Measurements from ENCODE around the gene MYD88. TPM values are rescaled to one million over a fixed set of nuclear protein-coding genes. Genes with fewer than 3 reads are reported as not detected.
A peak's percentile ranks its signal among the peaks of the same experiment; 100 is the strongest.

MYD88 gene
- polyA plus RNA-seq, 3 donors, result 286 to 427 (median 398) TPM

DNA sequence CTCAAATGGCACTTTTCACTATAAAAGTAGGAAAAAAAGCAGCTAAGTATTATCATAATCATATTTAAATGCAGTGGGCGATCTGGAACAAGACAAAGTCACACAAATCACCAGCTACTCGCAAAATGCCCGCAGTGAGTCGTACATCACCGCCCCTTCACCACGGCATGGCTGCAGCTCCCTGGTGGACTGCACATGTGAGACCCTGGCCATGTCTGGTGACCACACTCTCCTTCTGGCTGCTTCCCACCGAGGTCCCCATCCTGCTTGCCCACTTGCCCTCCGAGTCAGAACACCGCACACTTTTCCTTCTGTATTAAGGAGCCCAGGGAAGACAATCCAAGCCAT lies 40.1 kb upstream of the MYD88 start:
- TF ChIP-seq CTCF (IDR thresholded peaks at IDR 0.05), result no peak
- Histone ChIP-seq H3K9ac (ENCODE audit: insufficient read depth, low read length, poor library complexity, severe bottlenecking) (no peak overlapping the region), H3K79me2 (ENCODE audit: insufficient read depth, low read length) (no peaks in the 10 kb centered on the region), H3K4me2 (replicated peaks; ENCODE audit: extremely low read depth, low read length, poor library complexity, severe bottlenecking) (no peak overlapping the region), H2AFZ (ENCODE audit: insufficient read depth, low read depth, low read length, poor library complexity, severe bottlenecking) (no peak overlapping the region), H3K27me3 (ENCODE audit: control insufficient read depth in 2 of 2, insufficient read depth in 2 of 2, low read length in 2 of 2) (no peaks in the 10 kb centered on the region), H3K4me1 (ENCODE audit: control insufficient read depth in 1 of 2, insufficient read depth in 2 of 2, low read length in 2 of 2) (peaks cover 18 to 19% of the 10 kb centered on the region in 2 donors), H4K20me1 (ENCODE audit: insufficient read depth, low read length) (no peaks in the 10 kb centered on the region), H3K9me3 (replicated peaks in 1 of 2; ENCODE audit: control insufficient read depth in 1 of 2, insufficient read depth in 1 of 2, low read length in 2 of 2) (no peaks in the 10 kb centered on the region), H3K36me3 (replicated peaks in 1 of 2; ENCODE audit: control insufficient read depth in 1 of 2, insufficient read depth in 2 of 2, low read length in 2 of 2) (no peaks in the 10 kb centered on the region), H3K4me3 (replicated peaks in 1 of 3; ENCODE audit: low read depth in 2 of 3, low read length in 3 of 3) (no peak overlapping the region), H3K27ac (ENCODE audit: low read depth in 1 of 2, low read length in 2 of 2) (no peak overlapping the region)
- Mint-ChIP-seq H3K36me3 (no peaks in the 10 kb centered on the region), H3K9me3 (no peaks in the 10 kb centered on the region), H3K27ac (no peak overlapping the region), H3K4me3 (no peak overlapping the region), H3K4me1 (peaks cover 24% of the 10 kb centered on the region), H3K27me3 (ENCODE audit: low read depth in 3 of 3) (peaks cover under 1 to 7% (median 4%) of the 10 kb centered on the region in 3 donors)
- intact Hi-C loops (cut with micrococcal nuclease), result no loop called here
- DNase-seq, result peak in 1 of 3 donors; percentile 1
- WGBS (ENCODE audit: insufficient coverage), result 95% methylated on average over 8 of the region's 9 CpGs

GRCh38 chr3:38099518-38099917 lies 38.9 kb upstream of the MYD88 start:
- Histone ChIP-seq H4K20me1 (ENCODE audit: insufficient read depth, low read length) (no peaks in the 10 kb centered on the region), H3K4me3 (replicated peaks in 1 of 3; ENCODE audit: low read depth in 2 of 3, low read length in 3 of 3) (no peak overlapping the region), H3K9me3 (replicated peaks in 1 of 2; ENCODE audit: control insufficient read depth in 1 of 2, insufficient read depth in 1 of 2, low read length in 2 of 2) (no peaks in the 10 kb centered on the region), H3K4me1 (ENCODE audit: control insufficient read depth in 1 of 2, insufficient read depth in 2 of 2, low read length in 2 of 2) (peaks cover 18 to 19% of the 10 kb centered on the region in 2 donors), H3K79me2 (ENCODE audit: insufficient read depth, low read length) (no peaks in the 10 kb centered on the region), H2AFZ (ENCODE audit: insufficient read depth, low read depth, low read length, poor library complexity, severe bottlenecking) (no peak overlapping the region), H3K36me3 (replicated peaks in 1 of 2; ENCODE audit: control insufficient read depth in 1 of 2, insufficient read depth in 2 of 2, low read length in 2 of 2) (no peaks in the 10 kb centered on the region), H3K4me2 (replicated peaks; ENCODE audit: extremely low read depth, low read length, poor library complexity, severe bottlenecking) (no peak overlapping the region), H3K27ac (ENCODE audit: low read depth in 1 of 2, low read length in 2 of 2) (no peak overlapping the region), H3K27me3 (ENCODE audit: control insufficient read depth in 2 of 2, insufficient read depth in 2 of 2, low read length in 2 of 2) (no peaks in the 10 kb centered on the region), H3K9ac (ENCODE audit: insufficient read depth, low read length, poor library complexity, severe bottlenecking) (no peak overlapping the region)
- Mint-ChIP-seq H3K4me3 (no peak overlapping the region), H3K27ac (no peak overlapping the region), H3K36me3 (no peaks in the 10 kb centered on the region), H3K9me3 (no peaks in the 10 kb centered on the region), H3K27me3 (ENCODE audit: low read depth in 3 of 3) (peaks cover 0 to 7% (median 4%) of the 10 kb centered on the region in 3 donors), H3K4me1 (peaks cover 28% of the 10 kb centered on the region)
- no peak for TF ChIP-seq CTCF (IDR thresholded peaks at IDR 0.05)
- no peak for DNase-seq
- intact Hi-C loops (cut with micrococcal nuclease), result no loop called here
- WGBS (ENCODE audit: insufficient coverage), result no CpG with 5 or more reads among the region's 5 CpGs

Data from CD14-positive monocyte (primary cell).